ENCODE data around the gene LCA5L.

GRCh38 chr21:39430457-39430856, 15.1 kb downstream of the LCA5L start:
- TF ChIP-seq POLR2A (IDR thresholded peaks at IDR 0.05; ENCODE audit: low read depth, low read length), result no peak
- no peak for TF ChIP-seq POLR2AphosphoS5 (IDR thresholded peaks at IDR 0.05; ENCODE audit: low read depth, low read length)
- TF ChIP-seq TAF1 (IDR thresholded peaks at IDR 0.05; ENCODE audit: borderline replicate concordance, low read depth, low read length), result no peak
